T-helper 1 cell treated with Interleukin-12 subunit alpha and Interleukin-12 subunit beta and Interleukin-4 antibody, amounts not matched to agents 30 ng/mL and 1 ng/mL, for 36 hours (primary cell): ENCODE results near the gene CARD11. TPM values are rescaled to one million over a fixed set of nuclear protein-coding genes. Genes with fewer than 3 reads are reported as not detected.

Source experiments
- intact Hi-C: fragments of 100-400 bp; cut with micrococcal nuclease; formaldehyde crosslinking; loops from one replicate; pipeline ENCODE4 v1.15.1; 2024
- total RNA-seq: library from RNA; stranded (reverse); gene quantifications from 2 replicates; pipeline ENCODE4 v1.2.3, GENCODE V29; 2022

Gene CARD11
- 141 and 143 TPM in 2 replicates for total RNA-seq

DNA sequence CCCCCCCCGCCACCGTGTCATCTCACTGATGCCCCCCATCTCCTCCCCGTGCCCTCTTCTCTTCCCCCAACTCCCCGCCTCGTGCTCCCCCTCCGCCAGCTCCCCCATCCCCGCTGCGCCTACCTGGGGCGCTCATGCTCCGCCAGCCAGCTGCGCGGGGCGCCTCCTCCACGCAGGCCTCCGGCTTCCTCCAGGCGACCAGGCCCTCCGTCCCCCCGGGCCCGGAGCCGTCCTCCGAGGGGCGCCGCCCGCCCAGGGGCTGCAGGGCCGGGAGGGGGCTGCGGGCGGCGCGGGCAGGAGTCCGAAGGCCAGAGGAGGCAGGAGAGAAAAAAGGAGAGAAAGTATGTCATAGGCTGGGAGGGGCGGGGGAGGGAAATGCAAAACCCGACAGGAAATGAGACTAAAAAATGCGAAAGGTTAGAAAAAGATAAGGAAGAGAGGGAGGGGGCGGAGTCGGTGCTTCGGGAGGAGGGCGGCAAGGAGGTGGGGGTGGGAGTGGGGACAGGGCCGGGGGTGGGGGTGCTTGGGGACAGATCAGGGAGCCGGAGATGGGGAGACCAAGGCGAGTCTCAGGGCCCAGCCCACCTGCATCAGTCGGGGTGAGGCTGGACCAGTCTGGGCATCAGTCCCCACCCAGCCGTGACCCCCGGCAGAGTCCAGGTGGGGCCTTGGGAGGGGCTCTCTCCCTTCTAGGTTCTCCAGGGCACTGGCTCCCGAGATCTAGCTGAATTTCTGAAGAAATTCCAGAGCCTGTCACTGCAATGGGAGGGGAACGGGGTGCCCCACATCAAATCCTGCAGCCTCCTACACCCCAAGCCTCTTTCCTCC, at the start of gene CARD11:
CARD11 (minus strand) TSS at position 324 of the 828 bp plus-strand sequence. CDS start 85,361 bp downstream, outside the sequence.
- intact Hi-C loops: loop anchor here (1.0 to 5.0 kb wide), 12 partner anchors 20 to 419 kb away; partner anchors contain the start of gene SDK1

DNA sequence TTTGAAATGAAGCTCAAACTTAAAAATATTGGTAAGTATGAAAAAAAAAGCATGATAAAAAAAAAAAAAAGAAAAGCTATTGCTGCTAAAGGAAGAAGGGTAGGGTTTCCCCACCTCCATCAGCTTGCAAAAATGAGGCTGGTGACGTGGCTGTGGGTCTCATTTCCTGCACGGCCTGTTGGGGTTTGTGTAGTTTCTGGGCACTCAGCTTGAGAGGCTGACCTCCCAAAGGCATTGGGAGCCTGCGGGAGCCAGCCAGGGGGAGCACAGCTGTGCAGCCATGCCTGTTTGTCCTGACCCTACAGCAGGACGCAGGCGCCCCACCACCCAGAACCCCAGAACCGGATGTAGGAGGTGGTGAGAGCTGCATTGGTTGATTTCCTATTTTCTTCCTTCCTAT, 48.8 kb upstream of the CARD11 start:
- intact Hi-C loops: loop anchor here (1.0 to 10.0 kb wide), 8 partner anchors 14 to 334 kb away; partner anchors contain the start of genes CARD11 and SDK1

DNA sequence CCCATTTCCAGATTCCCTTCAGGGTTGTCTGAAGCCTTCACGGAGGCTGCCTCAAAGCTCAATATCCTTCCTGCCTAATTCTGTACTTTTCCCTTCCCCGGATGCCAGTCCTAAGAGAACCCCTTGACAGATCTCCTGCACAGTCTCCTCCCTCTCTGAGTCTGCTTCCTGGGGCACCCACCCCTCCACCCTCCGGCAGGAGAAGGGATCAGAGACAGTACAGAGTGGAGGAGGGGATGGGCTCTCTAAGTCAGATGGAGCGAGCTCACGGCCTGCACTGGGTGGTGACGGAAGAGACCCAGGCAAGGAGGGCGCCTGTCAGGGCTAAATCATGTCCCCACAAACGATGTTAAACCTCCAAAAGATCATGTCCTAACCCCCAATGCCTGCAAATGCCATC, 48.0 kb upstream of the CARD11 start:
- intact Hi-C loops: loop anchor here (1.0 to 10.0 kb wide), 8 partner anchors 15 to 333 kb away; partner anchors contain the start of genes CARD11 and SDK1

DNA sequence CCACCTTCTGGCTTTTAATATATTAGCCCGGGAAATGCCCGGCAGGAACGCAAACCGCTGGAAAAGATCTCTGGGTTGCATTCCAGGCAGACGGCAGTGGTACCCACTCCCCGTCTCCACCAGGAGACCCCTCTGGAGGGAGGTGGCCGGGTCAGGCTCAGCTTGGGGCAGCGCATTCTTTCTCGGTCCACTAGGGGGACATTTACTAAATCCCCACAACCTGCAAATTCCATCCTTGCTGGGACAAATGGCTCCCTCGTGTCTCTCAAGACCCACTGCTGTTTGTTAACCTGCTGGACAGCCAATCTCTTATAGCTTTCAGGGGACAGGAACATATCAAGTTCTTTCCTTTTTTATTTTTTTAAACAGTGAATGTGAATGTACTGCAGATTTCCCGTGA, 45.8 kb upstream of the CARD11 start:
- intact Hi-C loops: no loop called here

DNA sequence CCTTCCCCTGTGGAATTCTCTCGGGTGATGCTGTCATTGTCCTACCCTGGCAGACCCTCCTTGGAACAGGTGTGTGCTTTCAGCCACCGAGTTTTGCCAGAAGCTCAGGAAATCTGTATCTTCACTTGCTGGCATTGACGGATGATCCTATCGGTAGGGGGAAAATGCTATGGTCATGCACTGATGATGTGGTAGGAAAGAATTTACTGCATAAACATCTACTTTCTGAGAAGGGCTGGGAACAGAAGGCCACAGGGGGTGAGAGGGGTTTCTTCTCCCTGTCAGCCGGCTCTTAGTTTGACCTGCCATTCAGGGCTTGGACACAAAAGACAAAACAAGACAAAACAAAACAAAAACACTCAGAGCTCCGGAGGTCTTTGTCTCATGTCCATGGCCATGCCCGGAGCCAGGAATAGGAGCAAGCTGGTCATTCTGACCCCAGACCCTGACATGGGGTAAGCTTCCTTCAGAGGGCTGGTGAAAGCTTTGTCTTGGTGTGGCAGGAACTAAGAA, 43.6 kb upstream of the CARD11 start:
- intact Hi-C loops: no loop called here

DNA sequence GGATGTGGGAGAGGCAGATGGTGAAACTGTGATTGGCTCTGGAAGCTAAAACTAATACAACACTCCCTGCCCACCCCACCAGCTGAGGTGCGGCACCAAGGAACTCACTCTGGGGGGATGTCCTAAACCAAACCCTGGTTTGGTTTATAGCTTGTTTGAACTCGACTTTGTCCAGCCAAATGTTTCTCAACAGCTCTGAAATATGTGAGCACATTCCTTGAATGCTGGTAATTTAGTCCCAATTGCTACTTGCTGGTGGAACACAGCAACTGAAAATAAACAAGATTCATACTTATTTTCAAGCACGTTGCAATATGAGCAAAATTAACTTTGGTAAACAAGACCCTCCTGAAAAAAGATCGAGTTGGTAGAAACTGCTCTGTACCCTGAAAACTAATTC, 39.7 kb upstream of the CARD11 start:
- intact Hi-C loops: no loop called here

DNA sequence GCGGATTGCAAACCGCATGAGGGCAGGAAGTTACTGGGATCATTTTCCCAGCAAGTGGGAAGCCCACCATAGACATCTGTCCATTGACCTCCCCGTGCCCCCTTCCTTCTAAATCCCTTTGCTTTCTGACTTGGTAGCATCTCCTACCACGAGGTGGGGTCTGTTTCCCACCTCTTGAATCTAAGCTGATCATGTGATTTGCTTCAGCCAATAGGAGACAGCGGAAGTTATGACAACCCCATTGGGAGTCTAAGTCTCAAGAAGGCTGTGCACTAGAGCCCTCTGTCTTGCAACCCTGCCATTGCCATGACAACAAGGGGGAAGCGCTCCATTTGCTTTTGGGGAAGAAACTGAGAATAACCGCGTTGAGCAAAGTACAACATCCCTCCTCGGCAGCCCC, 39.2 kb upstream of the CARD11 start:
- intact Hi-C loops: no loop called here

DNA sequence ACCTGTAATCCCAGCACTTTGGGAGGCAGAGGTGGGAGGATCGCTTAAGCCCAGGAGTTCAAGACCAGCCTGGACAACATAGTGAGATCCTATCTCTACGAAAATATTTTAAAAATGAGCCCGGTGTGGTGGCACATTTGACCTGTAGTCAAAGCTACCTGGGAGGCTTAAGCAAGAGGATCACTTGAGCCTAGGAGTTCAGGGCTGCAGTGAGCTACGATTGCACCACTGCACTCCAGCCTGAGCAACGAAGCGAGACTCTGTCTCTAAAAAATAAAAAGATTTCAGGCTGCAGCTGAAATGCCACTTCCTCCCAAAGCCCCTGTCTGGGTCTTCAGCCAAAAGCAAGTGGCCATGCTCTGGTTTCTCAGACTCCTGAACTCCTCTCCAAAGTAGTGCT, 38.7 kb upstream of the CARD11 start:
- intact Hi-C loops: no loop called here

DNA sequence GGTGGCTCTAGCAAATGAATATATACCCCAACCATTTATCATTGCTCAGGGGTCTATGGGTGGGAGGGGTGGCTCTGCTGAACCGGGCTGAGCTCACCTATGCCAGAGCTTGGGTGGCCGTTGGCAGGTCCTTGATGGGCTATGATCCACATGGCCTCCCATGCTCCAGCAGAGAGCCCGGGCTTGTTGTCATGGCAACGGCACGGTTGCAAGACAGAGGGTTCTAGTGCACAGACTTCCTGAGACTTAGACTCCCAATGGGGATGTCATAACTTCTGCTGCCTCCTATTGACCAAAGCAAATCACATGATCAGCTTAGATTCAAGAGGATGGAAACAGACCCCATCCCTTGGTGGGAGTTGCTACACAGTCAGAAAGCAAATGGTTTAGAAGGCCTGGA, 36.4 kb upstream of the CARD11 start:
- intact Hi-C loops: no loop called here

DNA sequence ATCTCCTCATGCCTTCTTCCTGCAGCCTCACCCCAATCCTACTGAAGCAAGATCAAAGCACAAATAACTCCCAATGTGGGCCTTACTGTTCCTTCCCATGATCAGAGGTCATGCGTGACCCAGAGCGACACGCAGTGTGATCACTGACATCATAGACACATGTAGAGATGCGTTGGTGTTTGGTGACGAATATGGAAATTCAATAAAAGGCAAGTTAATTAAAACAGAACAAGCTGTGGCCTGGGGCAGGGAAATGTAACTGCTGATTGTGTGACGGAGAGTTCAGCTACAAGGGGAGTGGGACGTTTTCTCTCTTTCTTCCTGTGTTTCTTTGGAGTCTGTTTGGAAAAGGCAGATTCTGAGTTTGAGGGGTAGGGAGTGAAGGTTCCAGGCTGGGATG, 34.8 kb upstream of the CARD11 start:
- intact Hi-C loops: no loop called here

DNA sequence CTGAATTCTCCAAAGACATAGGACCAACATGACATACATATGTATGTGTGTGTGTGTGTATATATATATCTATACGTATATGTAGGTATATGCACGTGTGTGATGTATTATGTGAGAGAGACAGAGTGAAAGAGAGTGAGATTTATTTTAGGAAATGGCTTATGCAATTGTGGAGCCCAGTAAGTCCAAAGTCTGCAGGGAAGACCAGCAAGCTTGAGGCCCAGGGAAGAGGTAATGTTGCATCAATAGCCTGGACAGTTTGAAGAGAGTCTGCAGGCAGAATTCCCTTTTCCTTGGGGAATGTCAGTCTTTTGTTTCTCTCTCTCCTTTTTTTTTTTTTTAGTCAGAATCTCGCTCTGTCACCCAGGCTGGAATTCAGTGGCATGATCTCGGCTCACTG, 33.0 kb upstream of the CARD11 start:
- intact Hi-C loops: no loop called here

DNA sequence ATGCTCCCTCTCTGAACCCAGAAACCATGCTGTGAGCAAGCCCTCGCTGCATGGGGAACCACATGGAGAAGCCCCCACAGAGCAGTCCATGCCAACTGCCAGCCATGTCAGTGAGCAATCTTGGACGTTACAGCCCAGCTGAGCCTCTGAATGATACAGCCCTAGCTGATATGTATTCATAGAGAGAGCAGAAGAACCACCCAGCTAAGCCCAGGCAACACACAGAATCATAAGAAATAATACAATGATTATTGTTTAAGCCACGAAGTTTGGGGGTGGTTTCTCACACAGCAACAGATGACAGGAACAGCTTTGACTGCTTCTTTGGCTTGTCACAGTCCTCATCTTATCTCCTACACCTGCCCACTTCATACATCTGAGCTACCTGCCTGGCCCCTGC, 32.5 kb upstream of the CARD11 start:
- intact Hi-C loops: no loop called here

DNA sequence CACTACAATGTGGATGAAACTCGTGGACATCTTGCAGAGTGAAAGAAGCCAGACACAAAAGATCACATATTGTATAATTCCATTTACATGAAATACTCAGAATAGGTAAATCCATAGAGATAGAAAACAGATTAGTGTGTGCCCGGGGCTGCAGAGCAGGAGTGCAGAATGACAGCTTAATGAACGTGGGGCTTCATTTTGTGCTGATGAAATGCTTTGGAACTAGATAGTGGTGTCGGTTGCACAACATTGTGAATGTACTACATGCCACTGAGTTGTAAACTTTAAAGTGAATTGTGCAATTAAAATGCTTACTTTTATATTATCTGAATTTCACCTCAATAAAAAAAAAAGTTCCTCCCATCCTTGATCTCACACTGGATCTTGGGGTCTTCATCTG, 31.8 kb upstream of the CARD11 start:
- intact Hi-C loops: no loop called here

DNA sequence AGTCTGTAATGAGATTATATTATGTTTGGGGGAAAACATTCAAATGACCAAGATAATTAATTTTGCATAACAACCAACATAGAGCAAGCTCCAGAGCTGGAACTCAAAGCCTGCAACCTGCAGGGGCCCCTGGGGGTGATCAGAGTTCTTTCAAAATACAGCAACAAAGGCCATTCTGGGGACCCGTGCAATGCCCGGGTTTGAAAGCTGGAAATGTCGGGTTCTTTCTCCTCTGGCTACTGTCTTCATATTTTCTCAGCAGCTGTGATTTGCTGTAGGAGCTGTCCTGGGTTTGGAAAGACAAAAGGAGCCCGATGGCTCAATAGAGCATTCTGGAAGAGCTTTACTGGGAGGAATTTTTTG, 30.8 kb upstream of the CARD11 start:
- intact Hi-C loops: no loop called here

DNA sequence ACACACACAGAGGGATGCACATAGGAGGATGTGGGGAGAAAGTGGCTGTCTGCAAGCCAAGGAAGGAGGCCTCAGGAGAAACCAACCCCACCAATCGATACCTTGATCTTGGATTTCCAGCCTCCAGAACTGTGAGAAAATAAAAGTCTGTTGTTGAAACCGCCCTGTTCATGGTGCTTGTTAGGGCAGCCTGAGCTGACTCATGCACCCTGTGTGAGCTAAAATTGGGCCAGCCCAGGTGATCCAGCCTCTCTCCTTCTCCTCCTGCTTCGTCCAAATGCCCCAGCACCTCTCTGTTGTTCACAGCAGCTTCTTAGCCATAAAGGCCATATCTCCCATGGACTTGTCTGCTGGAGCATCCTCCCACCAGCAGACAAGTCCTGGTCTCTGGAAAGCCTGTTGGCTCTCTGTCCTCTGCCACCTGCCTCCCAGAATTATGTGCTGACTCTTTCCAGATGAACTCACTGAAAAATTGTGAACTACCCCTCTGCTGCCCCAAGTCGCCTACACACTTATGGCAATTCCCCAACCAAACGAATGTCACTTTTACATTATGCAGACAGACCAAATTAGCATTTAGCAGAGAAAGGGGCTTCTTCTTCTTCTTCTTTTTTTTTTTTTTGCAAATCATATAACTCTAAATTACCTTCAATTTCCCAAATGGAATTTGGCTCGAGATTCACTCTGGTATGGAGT, 30.2 kb upstream of the CARD11 start:
- intact Hi-C loops: no loop called here

DNA sequence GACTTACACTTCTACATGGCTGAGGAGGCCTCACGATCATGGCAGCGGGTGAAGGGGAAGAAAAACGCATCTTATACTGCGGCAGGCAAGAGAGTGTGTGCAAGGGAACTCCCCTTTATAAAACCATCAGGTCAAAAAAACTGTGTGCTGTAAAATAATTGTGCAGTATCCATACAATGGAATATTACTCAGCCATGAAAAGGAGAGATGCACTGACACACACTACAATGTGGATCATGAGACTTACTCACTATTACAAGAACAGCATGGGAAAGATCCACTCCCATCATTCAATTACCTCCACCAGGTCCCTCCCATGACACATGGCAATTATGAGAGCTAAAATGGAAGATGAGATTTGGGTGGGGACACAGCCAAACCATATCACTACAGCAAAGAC, 27.2 kb upstream of the CARD11 start:
- intact Hi-C loops: loop anchor here (1.0 kb wide), 1 partner anchor 21 kb away; no protein-coding TSS in a partner anchor

DNA sequence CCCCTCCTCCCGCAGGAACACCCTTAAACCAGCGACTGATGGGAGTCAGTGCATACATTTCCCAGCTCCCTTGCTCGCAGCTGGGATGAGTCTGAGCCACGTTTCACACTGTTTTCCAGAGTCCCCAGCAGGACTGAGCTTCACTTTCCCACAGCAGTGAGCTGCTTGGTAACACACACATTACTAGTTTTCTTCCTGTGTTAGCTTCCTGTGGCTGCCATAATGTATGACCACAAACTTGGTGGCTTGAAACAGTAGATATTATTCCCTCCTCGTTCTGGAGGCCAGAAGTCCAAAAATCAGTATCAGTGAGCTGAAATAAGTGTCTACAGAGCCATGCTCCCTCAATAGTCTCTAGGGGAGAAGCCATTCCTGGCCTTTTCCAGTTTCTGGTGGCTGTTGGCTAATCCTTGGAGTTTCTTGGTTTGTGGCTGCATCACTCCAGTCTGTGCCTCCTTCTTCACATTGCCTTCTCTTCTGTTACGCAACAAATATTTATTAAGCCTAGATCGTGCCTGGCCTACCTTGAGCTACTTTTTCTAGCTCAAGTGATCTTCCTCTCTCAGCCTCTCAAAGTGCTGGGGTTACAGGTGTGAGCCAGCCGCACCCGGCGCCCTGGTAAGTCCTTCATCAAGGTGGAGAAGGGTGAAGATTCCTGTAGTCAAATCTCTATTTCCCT, 26.2 kb upstream of the CARD11 start:
- intact Hi-C loops: loop anchor here (1.0 to 5.0 kb wide), 2 partner anchors 22 to 313 kb away; no protein-coding TSS in a partner anchor

DNA sequence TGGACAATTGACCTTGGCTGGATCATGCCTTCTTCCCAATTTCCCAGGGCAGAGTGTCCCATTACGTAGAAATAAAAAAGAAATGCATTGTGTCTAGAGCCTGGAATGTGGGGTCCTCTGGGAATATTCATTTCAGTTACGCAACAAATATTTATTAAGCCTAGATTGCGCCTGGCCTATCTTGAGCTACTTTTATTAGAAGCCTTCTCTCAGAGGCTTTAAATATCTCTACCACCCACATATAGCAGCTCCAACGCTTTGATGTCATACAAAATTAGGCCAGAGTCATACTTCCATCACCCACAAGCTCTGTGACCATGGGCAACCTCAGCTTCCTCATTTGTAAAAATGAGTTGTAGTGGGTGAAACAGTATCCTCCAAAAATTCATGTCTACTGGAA, 24.9 kb upstream of the CARD11 start:
- intact Hi-C loops: loop anchor here (5.0 kb wide), 1 partner anchor 311 kb away; no protein-coding TSS in a partner anchor

DNA sequence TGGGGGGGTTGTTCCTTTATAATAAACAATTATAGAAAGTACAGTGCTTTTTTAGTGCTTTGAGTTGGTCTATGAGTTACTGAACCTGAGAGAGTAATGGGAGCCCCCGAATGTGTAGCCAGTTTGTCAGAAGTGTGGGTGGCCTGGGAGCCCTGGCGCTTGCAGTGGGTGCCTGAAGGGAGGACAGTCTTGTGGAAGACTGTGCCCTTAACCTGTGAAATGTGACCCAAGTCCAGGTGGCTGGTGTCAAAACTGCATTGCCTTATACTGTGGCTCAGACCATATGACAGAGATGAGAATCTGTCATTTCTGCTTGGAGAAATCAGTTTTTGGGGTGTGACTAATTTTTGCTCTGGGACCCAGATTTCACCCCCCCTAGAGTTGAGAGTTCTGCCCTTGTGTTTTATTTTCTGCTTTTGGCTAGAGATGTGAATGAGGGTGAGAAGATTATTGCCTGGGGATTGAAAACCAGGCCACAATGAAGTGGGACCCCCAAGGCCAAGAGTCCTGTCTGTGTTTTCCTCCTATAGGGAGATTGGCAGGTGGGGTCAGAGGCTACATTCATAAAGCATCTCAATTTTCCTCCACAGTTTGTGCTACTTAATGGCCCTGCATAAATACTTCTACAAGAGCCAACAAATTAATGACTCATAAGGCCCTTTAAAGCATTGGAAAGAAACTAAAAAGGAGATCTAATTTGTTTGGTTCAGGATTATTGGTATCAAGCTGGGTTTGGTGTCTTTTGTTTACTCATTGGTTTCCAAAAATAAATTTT, 24.1 kb upstream of the CARD11 start:
- intact Hi-C loops: loop anchor here (5.0 kb wide), 1 partner anchor 310 kb away; no protein-coding TSS in a partner anchor

DNA sequence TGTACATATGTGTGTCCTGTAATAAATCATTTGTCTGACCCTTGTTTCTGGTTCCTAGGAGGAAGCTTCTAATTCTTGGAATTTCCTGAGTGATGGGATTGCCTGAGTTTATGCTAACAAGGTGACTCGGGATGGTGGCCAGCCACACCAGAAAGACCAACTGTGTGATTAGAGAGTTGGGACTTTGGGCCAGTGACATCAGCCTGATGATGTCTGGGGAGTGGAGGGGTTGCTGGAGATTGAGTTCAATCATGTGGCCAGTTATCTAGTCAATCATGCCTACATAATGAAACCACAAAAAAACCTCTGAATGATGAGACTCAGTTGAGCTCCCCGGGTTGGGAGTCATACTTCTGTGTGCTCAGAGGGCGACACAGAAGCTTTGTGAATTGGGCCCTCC, 23.5 kb upstream of the CARD11 start:
- intact Hi-C loops: loop anchor here (5.0 kb wide), 1 partner anchor 310 kb away; no protein-coding TSS in a partner anchor

DNA sequence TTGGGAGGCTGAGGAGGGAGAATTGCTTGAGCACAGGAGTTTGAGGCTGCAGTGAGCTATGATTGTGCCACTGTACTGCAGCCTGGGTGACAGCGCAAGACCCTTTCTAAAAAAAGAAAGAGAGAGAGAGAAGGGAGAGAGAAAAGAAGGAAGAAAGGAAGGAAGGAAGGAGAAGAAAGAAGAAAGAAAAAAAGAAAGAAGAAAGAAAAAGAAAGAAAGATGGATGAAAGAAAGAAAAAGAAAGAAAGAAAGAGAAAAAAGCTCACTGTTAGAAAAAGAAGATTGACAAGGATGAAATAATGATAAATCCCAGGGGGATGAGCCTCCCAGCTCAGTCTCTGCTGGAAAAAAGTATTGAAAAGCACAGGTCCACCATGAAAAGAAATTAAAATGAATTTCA, 22.8 kb upstream of the CARD11 start:
- intact Hi-C loops: loop anchor here (5.0 kb wide), 1 partner anchor 309 kb away; no protein-coding TSS in a partner anchor
